K562 (cell line): ENCODE measurements around the gene C1QTNF3. TPM values are rescaled to one million over a fixed set of nuclear protein-coding genes. Genes with fewer than 3 reads are reported as not detected.

ENCODE experiments used
- ATAC-seq: fragments of 200-7000 bp; cut with Tn5 transposase; 3 replicates; pipeline ENCODE4 v1.9.1; 2020; ENCODE audit warnings: moderate library complexity
- BruUV-seq: library from RNA; stranded (reverse); fragments of 400-500 nt; replicated peaks from 2 replicates; lab custom pipeline; 2021; lab: Mats Ljungman, UMichigan
- CTCF ChIA-PET: fragments of 300-600 bp; formaldehyde crosslinking; extraction: SDS; loops from one replicate; lab custom pipeline; 2021; ENCODE audit warnings: low intra/inter-chr PET ratio; lab: Yijun Ruan, JAX
- POLR2A ChIA-PET: fragments of 300-600, 350-650 bp; sonication (Branson Sonifier 250); formaldehyde crosslinking; extraction: SDS; loops from one replicate; lab custom pipeline; 2021; ENCODE audit warnings: antibody characterized with exemption, inconsistent platforms; lab: Yijun Ruan, JAX
- DNase-seq, 4 experiments: peaks; one replicate each; pipeline versions ENCODE4 v3.0.0 to v3.0.0-alpha.2; 2011 to 2018; ENCODE audit warnings: low spot score in 3 of 4, mixed read lengths in 3 of 4; ENCODE audit errors: extremely low read depth in 1 of 4
- FAIRE-seq: peaks from 2 replicates; lab custom pipeline; 2011; peaks lifted over from hg19 to GRCh38; lab: Jason Lieb, UNC
- H2AFZ ChIP-seq: 2 replicates; pipeline ENCODE4 v1.6.0; 2011; ENCODE audit warnings: low read depth, low read length, control low read depth, inconsistent platforms
- H3K27ac ChIP-seq: fragments of 200-600 bp; 3 replicates; pipeline ENCODE4 v1.8.0; 2011; ENCODE audit warnings: low read depth, mild to moderate bottlenecking, control low read depth, inconsistent platforms, low read length, moderate library complexity, mixed read lengths; ENCODE audit errors: extremely low read depth
- H3K27me3 ChIP-seq, 2 experiments: fragments of 300-600 bp in 1 of 2; 2 replicates in 1 of 2; 3 replicates in 1 of 2; pipeline versions ENCODE4 v1.6.0 to v1.8.0; 2011; ENCODE audit warnings: inconsistent platforms in 2 of 2, low read length in 2 of 2, mild to moderate bottlenecking in 1 of 2, mixed read lengths in 1 of 2, moderate library complexity in 1 of 2; ENCODE audit not compliant: control insufficient read depth in 2 of 2, insufficient read depth in 2 of 2
- H3K36me3 ChIP-seq: fragments of 300-600 bp; 3 replicates; pipeline ENCODE4 v1.8.0; 2011; ENCODE audit warnings: mild to moderate bottlenecking, low read length, inconsistent platforms; ENCODE audit not compliant: control insufficient read depth, insufficient read depth
- H3K4me1 ChIP-seq, 2 experiments: fragments of 200-600 bp in 1 of 2; replicated peaks in 1 of 2; 2 replicates in 1 of 2; 3 replicates in 1 of 2; pipeline versions ENCODE4 v1.5.1 to v1.8.0; 2011; ENCODE audit warnings: inconsistent platforms in 2 of 2, low read length in 2 of 2, mild to moderate bottlenecking in 1 of 2, mixed read lengths in 1 of 2, moderate library complexity in 1 of 2; ENCODE audit not compliant: control insufficient read depth in 2 of 2, insufficient read depth in 2 of 2
- H3K4me2 ChIP-seq: 2 replicates; pipeline ENCODE4 v1.6.1; 2011; ENCODE audit warnings: low read length, control low read depth, inconsistent platforms, mixed read lengths; ENCODE audit not compliant: insufficient read depth
- H3K4me3 ChIP-seq: fragments of 200-600 bp; sonication (generic), shearing (Covaris generic); 2 replicates; pipeline ENCODE4 v1.5.1; 2016; ENCODE audit warnings: control low read depth, inconsistent platforms
- H3K79me2 ChIP-seq: fragments of 200-600 bp; 3 replicates; pipeline ENCODE4 v1.8.0; 2011; ENCODE audit warnings: low read length, inconsistent platforms; ENCODE audit not compliant: control insufficient read depth, insufficient read depth
- H3K9ac ChIP-seq, 2 experiments: 2 replicates each; pipeline versions ENCODE4 v1.6.0 to v1.6.1; 2011; ENCODE audit warnings: low read depth in 2 of 2, low read length in 2 of 2, control low read depth in 1 of 2, inconsistent platforms in 1 of 2, mild to moderate bottlenecking in 1 of 2, mixed read lengths in 1 of 2; ENCODE audit not compliant: insufficient read depth in 1 of 2
- H3K9me1 ChIP-seq: one replicate; pipeline ENCODE4 v1.6.0; 2011; ENCODE audit warnings: inconsistent platforms, mild to moderate bottlenecking, low read length, moderate library complexity; ENCODE audit not compliant: control insufficient read depth, insufficient read depth
- H3K9me3 ChIP-seq: replicated peaks from 2 replicates; pipeline ENCODE4 v1.5.1; 2011; ENCODE audit warnings: low read depth, low read length, inconsistent platforms; ENCODE audit not compliant: control insufficient read depth, insufficient read depth
- H4K20me1 ChIP-seq: replicated peaks from 2 replicates; pipeline ENCODE4 v1.6.1; 2011; ENCODE audit warnings: low read length, inconsistent platforms, mixed read lengths; ENCODE audit not compliant: control insufficient read depth, insufficient read depth
- ARID1B ChIP-seq: fragments of 450-650 bp; IDR thresholded peaks from 2 replicates; pipeline ENCODE4 v1.6.1; 2016; ENCODE audit warnings: antibody characterized with exemption, mild to moderate bottlenecking, inconsistent platforms
- HDAC2 ChIP-seq: fragments of 450-650 bp; IDR thresholded peaks from 2 replicates; pipeline ENCODE4 v1.6.1; 2016; ENCODE audit warnings: mild to moderate bottlenecking
- MCM5 ChIP-seq: fragments of 450-650 bp; IDR thresholded peaks from 2 replicates; pipeline ENCODE4 v1.6.1; 2016; ENCODE audit warnings: low read depth
- MGA ChIP-seq: fragments of 450-650 bp; IDR thresholded peaks from 2 replicates; pipeline ENCODE4 v1.6.1; 2016; ENCODE audit warnings: mild to moderate bottlenecking, moderate library complexity
- MTF1 ChIP-seq: fragments of 250-450 bp; sonication (Bioruptor Pico); IDR thresholded peaks from 2 replicates; pipeline ENCODE4 v1.9.0; 2021; ENCODE audit warnings: moderate library complexity, mild to moderate bottlenecking, inconsistent platforms, borderline replicate concordance
- NR4A1 ChIP-seq, 2 experiments: fragments of 250-450 bp in 1 of 2; fragments of 450-650 bp in 1 of 2; sonication (Bioruptor Pico) in 1 of 2; IDR thresholded peaks; 2 replicates each; pipeline versions ENCODE4 v1.4.0 to v1.6.1; 2016 to 2020; ENCODE audit warnings: mild to moderate bottlenecking in 2 of 2, missing compliant biosample characterization in 1 of 2, missing genetic modification characterization in 1 of 2, moderate library complexity in 1 of 2
- PHF21A ChIP-seq: fragments of 450-650 bp; IDR thresholded peaks from 2 replicates; pipeline ENCODE4 v1.6.1; 2017; ENCODE audit warnings: low read depth, borderline replicate concordance
- SMARCA4 ChIP-seq: fragments of 450-650 bp; IDR thresholded peaks from 2 replicates; pipeline ENCODE4 v1.6.1; 2016
- STAG1 ChIP-seq: sonication (generic); formaldehyde crosslinking; IDR thresholded peaks from 2 replicates; pipeline ENCODE4 v1.5.0; 2020; ENCODE audit warnings: missing genetic modification reagents, borderline replicate concordance
- ZNF280B ChIP-seq: fragments of 250-450 bp; sonication (Bioruptor Pico); IDR thresholded peaks from 2 replicates; pipeline ENCODE4 v1.5.1; 2021; ENCODE audit warnings: mild to moderate bottlenecking
- WGBS: fragments of 100-300 bp; shearing (Covaris generic); methylation state at CpG from one replicate; pipeline ENCODE4 v1.1.6; 2016; ENCODE audit warnings: low coverage, mixed read lengths; ENCODE audit not compliant: insufficient coverage; ENCODE audit errors: missing lambda C conversion rate; 5-methylcytosine and 5-hydroxymethylcytosine counted together
- in situ Hi-C: fragments of 300-500 bp; cut with MboI; formaldehyde crosslinking; loops from 4 replicates; pipeline ENCODE4 v1.15.0; 2018; ENCODE audit warnings: inconsistent platforms, mixed read lengths
- intact Hi-C: fragments of 100-400 bp; cut with micrococcal nuclease; formaldehyde crosslinking; loops from 2 replicates; pipeline ENCODE4 v1.14.2; 2022
- polyA plus RNA-seq, 8 experiments: library from polyadenylated mRNA; depleted of rRNA in 4 of 8; stranded (reverse) in 5 of 8; unstranded in 3 of 8; fragments of >200 nt; fragmentation: Nextera tagmentation in 2 of 8; fragmentation: Illumina TruSeq in 1 of 8; extraction: Ambion mirVana in 2 of 8; extraction: Trizol in 1 of 8; gene quantifications; 2 replicates each; pipeline versions ENCODE4 v1.2.1 to v1.2.3, GENCODE V29; 2011 to 2014; ENCODE audit warnings: inconsistent platforms in 1 of 8, missing spikeins in 1 of 8
- total RNA-seq, 7 experiments: library from RNA; depleted of rRNA in 6 of 7; stranded (reverse); fragments of >200 nt in 6 of 7; fragmentation: Illumina TruSeq in 2 of 7; extraction: Trizol in 2 of 7; gene quantifications; 2 replicates each; pipeline versions ENCODE4 v1.2.1 to v1.2.3, GENCODE V29; 2011 to 2021; ENCODE audit warnings: low replicate concordance in 1 of 7

The C1QTNF3 gene
- total and polyA plus RNA-seq, 9 of the 15 experiments (the other 6 are each of a cell fraction or from before 2014, with no cell fraction given), result 0.51 to 3.3 (median 2.0) TPM

- ATAC-seq, result no peak
- WGBS, result 23% methylated on average over 1 of the region's 1 CpG
- TF ChIP-seq MGA, result no peak
- TF ChIP-seq ZNF280B (CRISPR knock-in tag), result no peak
- no peak for TF ChIP-seq SMARCA4
- TF ChIP-seq STAG1 (CRISPR knock-in tag), result no peak
- no peak for TF ChIP-seq NR4A1 (CRISPR knock-in tag; IDR thresholded peaks at IDR 0.05)
- TF ChIP-seq NR4A1 (tag; IDR thresholded peaks at IDR 0.05), result no peak
- no peak for TF ChIP-seq ARID1B
- TF ChIP-seq HDAC2, result no peak
- no peak for TF ChIP-seq PHF21A
- no peak for TF ChIP-seq MTF1 (CRISPR knock-in tag)
- no peak for TF ChIP-seq MCM5
Measured at GRCh38 chr5:34008802-34009201, 34.2 kb downstream of the C1QTNF3 start.

More at GRCh38 chr5:34008802-34009201, 34.2 kb downstream of the C1QTNF3 start:
- no peak for DNase-seq
- BruUV-seq, result no TSS peak
- peak overlapping the region; percentile 98 for H2AFZ ChIP-seq
- peak overlapping the region; percentile 61 for H3K4me3 ChIP-seq
- no peaks in the 10 kb centered on the region for H3K9me1 ChIP-seq
- H3K79me2 ChIP-seq, result no peaks in the 10 kb centered on the region
- peak overlapping the region; percentile 84; the same call in 1 of the 2 replicates for H3K4me2 ChIP-seq
- no peaks in the 10 kb centered on the region; the same call in 2 of the 3 replicates for H3K36me3 ChIP-seq
- H3K9me3 ChIP-seq, result no peaks in the 10 kb centered on the region
- H4K20me1 ChIP-seq, result no peaks in the 10 kb centered on the region
- in situ Hi-C loops, result loop anchor here (10.0 kb wide), 1 partner anchor 436 kb away; no protein-coding TSS in a partner anchor
- H3K27me3 ChIP-seq, result peaks cover 0 to 3% of the 10 kb centered on the region in 2 experiments; a peak in 1 of 5 replicates
- intact Hi-C loops, result no loop called here
- H3K4me1 ChIP-seq, result peaks cover 7 to 12% of the 10 kb centered on the region in 2 experiments; a peak in 4 of 5 replicates
- CTCF ChIA-PET, result no interaction called here
- FAIRE-seq, result peak; percentile 15
- POLR2A ChIA-PET, result interaction anchor here (0.6 to 1.4 kb wide), 3 partner anchors 9 to 44 kb away, joined by 3 to 6 read pairs (median 4); no protein-coding TSS in a partner anchor
- peak overlapping the region in 1 of 2 experiments; percentile 73; a peak in 2 of 4 replicates for H3K9ac ChIP-seq
- H3K27ac ChIP-seq, result no peak overlapping the region
